Stimulated activated CD8-positive, alpha-beta memory T cell treated with anti-CD3 and anti-CD28 coated beads, Interleukin-4, amount 100 ng/mL, for 24 hours (primary cell): ENCODE measurements around the gene TPK1.

ENCODE experiments used
- DNase-seq: peaks from one replicate; pipeline ENCODE4 v3.0.0-alpha.2; 2020; ENCODE audit warnings: low read depth

Gene TPK1

GRCh38 chr7:144407266-144407931, 428.5 kb downstream of the TPK1 start:
- no peak for DNase-seq

GRCh38 chr7:144404946-144405345, 430.9 kb downstream of the TPK1 start:
- no peak for DNase-seq

- DNase-seq = no peak
These were observed 432.2 kb downstream of the TPK1 start, which contains the start of gene NOBOX for GRCh38 chr7:144403649-144404061. Gene NOBOX (minus strand): TSS chr7:144403693.

GRCh38 chr7:144403102-144403501, 432.8 kb downstream of the TPK1 start:
- DNase-seq = no peak
